ENCODE measurements around the gene HSFY2. TPM values are rescaled to one million over a fixed set of nuclear protein-coding genes. Genes with fewer than 3 reads are reported as not detected.
"Not testable (repeated sequence)": the region's sequence is repeated elsewhere in the genome, so short reads cannot be mapped to it uniquely, and the experiment has no call there.

HSFY2 gene
- not detected for total RNA-seq

GRCh38 chrY:18773635-18774034, at the start of gene HSFY2:
HSFY2 (minus strand) TSS chrY:18773735; CDS start chrY:18773618, 117 bp downstream.
- DNase-seq (ENCODE audit: low spot score), result not testable (repeated sequence)

- DNase-seq (ENCODE audit: low spot score), result not testable (repeated sequence)
Observed at GRCh38 chrY:18815751-18816150, 42.2 kb upstream of the HSFY2 start.

- not testable (repeated sequence) for DNase-seq (ENCODE audit: low spot score)
Observed at GRCh38 chrY:18788757-18789406, 15.3 kb upstream of the HSFY2 start.

GRCh38 chrY:18754077-18754476, 19.5 kb downstream of the HSFY2 start:
- not testable (repeated sequence) for DNase-seq (ENCODE audit: low spot score)

GRCh38 chrY:18753133-18753815, 20.3 kb downstream of the HSFY2 start:
- not testable (repeated sequence) for DNase-seq (ENCODE audit: low spot score)

- not testable (repeated sequence) for DNase-seq (ENCODE audit: low spot score)
Observed at GRCh38 chrY:18723714-18724113, 49.8 kb downstream of the HSFY2 start.

Other genes starting within 250 kb of the HSFY2 start
- gene HSFY1, start 227.0 kb downstream of the HSFY2 start, total RNA-seq, result not detected

Measured in ureter (tissue), 1 donor.